NT2/D1 (cell line): ENCODE data around the gene GNAZ.
"Not testable (repeated sequence)": the region's sequence is repeated elsewhere in the genome, so short reads cannot be mapped to it uniquely, and the experiment has no call there.

ENCODE experiments used
- DNase-seq: peaks from one replicate; pipeline ENCODE4 v3.0.0-alpha.2; 2011; ENCODE audit warnings: low read depth, low spot score
- H3K27me3 ChIP-seq: 2 replicates; pipeline ENCODE4 v1.6.0; 2011; ENCODE audit warnings: mild to moderate bottlenecking; ENCODE audit not compliant: insufficient read length, insufficient read depth
- H3K36me3 ChIP-seq: 2 replicates; pipeline ENCODE4 v1.6.1; 2011; ENCODE audit warnings: mild to moderate bottlenecking, low read length, mixed read lengths; ENCODE audit not compliant: insufficient read depth, insufficient read length
- H3K4me1 ChIP-seq: 2 replicates; pipeline ENCODE4 v1.5.1; 2011; ENCODE audit not compliant: insufficient read depth, insufficient read length
- H3K4me3 ChIP-seq: 2 replicates; pipeline ENCODE4 v1.5.1; 2011; ENCODE audit warnings: low read depth; ENCODE audit not compliant: insufficient read length
- H3K9ac ChIP-seq: 2 replicates; pipeline ENCODE4 v1.6.0; 2011; ENCODE audit warnings: low read depth; ENCODE audit not compliant: insufficient read length
- H3K9me3 ChIP-seq: 2 replicates; pipeline ENCODE4 v1.5.1; 2011; ENCODE audit warnings: mild to moderate bottlenecking, low read length; ENCODE audit not compliant: insufficient read depth
- SUZ12 ChIP-seq: IDR thresholded peaks from 2 replicates; pipeline ENCODE4 v1.6.1; 2011; ENCODE audit not compliant: insufficient read length, insufficient read depth; ENCODE audit errors: extremely low read depth
- YY1 ChIP-seq: IDR thresholded peaks from 2 replicates; pipeline ENCODE4 v1.6.1; 2011; ENCODE audit not compliant: insufficient read length, insufficient read depth
- ZNF274 ChIP-seq: IDR thresholded peaks from 2 replicates; pipeline ENCODE4 v1.6.1; 2011; ENCODE audit warnings: mild to moderate bottlenecking, low read depth, low read length

The GNAZ gene

GRCh38 chr22:23127788-23128187 is 57.5 kb downstream of the GNAZ start:
- no peak overlapping the region for H3K9ac ChIP-seq
- H3K9me3 ChIP-seq, result no peaks in the 10 kb centered on the region
- peaks cover 17% of the 10 kb centered on the region for H3K27me3 ChIP-seq
- TF ChIP-seq YY1, result no peak
- no peak for TF ChIP-seq SUZ12
- DNase-seq, result no peak
- H3K4me1 ChIP-seq, result peaks cover 4% of the 10 kb centered on the region
- H3K4me3 ChIP-seq, result no peak overlapping the region
- no peaks in the 10 kb centered on the region for H3K36me3 ChIP-seq

GRCh38 chr22:23128269-23129108 is 58.2 kb downstream of the GNAZ start:
- Histone ChIP-seq H3K9me3 (no peaks in the 10 kb centered on the region), H3K4me1 (peaks cover 4% of the 10 kb centered on the region), H3K36me3 (no peaks in the 10 kb centered on the region), H3K9ac (no peak overlapping the region), H3K4me3 (no peak overlapping the region), H3K27me3 (peaks cover 16% of the 10 kb centered on the region)
- TF ChIP-seq ZNF274 (no peak), YY1 (no peak), SUZ12 (no peak)
- DNase-seq, result peak; percentile 55

GRCh38 chr22:23129149-23129548 is 58.8 kb downstream of the GNAZ start:
- no peaks in the 10 kb centered on the region for H3K36me3 ChIP-seq
- H3K9me3 ChIP-seq, result no peaks in the 10 kb centered on the region
- DNase-seq, result no peak
- peaks cover 4% of the 10 kb centered on the region for H3K4me1 ChIP-seq
- peaks cover 14% of the 10 kb centered on the region for H3K27me3 ChIP-seq
- no peak overlapping the region for H3K4me3 ChIP-seq
- no peak overlapping the region for H3K9ac ChIP-seq
- TF ChIP-seq ZNF274 (no peak), SUZ12 (no peak), YY1 (no peak)

- Histone ChIP-seq H3K4me1 (peaks cover 4% of the 10 kb centered on the region), H3K9ac (no peak overlapping the region), H3K36me3 (no peaks in the 10 kb centered on the region), H3K4me3 (no peak overlapping the region), H3K9me3 (no peaks in the 10 kb centered on the region), H3K27me3 (peaks cover 14% of the 10 kb centered on the region)
- no peak for TF ChIP-seq YY1
- no peak for TF ChIP-seq ZNF274
- no peak for TF ChIP-seq SUZ12
- no peak for DNase-seq
Observed at GRCh38 chr22:23130697-23131096, 60.4 kb downstream of the GNAZ start.

GRCh38 chr22:23131931-23132330 is 61.6 kb downstream of the GNAZ start:
- Histone ChIP-seq H3K9me3 (no peaks in the 10 kb centered on the region), H3K36me3 (no peaks in the 10 kb centered on the region), H3K4me3 (no peak overlapping the region), H3K27me3 (peaks cover 9% of the 10 kb centered on the region), H3K9ac (no peak overlapping the region), H3K4me1 (peaks cover 4% of the 10 kb centered on the region)
- TF ChIP-seq YY1 (no peak), ZNF274 (no peak), SUZ12 (no peak)
- no peak for DNase-seq

DNA sequence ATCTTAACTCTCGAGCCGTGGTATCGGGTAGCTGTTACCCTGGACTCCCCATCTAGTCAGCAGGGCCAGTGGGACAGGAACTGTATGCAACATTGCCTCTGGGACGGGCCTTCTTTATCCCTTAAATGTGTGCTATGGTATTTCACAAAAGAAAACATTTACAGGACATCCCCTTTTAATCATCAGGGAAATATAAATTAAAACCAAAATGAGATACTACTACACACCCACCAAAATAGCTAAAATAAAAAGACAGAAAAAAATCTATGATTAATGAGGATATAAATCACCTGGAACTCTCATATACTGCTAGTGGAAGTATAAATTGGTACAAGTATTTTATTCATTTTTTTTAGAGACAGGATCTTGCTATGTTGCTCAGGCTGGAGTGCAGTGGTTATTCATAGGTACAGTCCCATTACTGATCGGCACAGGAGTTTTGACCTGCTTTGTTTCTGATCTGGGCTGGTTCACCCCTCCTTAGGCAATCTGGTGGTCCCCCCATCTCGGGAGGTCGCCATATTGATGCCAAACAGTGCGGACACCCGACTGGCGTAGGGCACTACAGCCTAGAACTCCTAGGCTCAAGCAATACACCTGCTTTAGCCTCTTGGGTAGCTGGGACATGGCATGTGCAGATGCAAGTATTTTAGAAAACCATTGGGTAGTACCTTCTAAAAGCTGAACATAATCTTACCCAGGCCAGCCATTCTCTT is 62.2 kb downstream of the GNAZ start:
- peaks cover 6% of the 10 kb centered on the region for H3K27me3 ChIP-seq
- H3K9me3 ChIP-seq, result no peaks in the 10 kb centered on the region
- H3K36me3 ChIP-seq, result no peaks in the 10 kb centered on the region
- DNase-seq, result no peak
- no peak overlapping the region for H3K4me3 ChIP-seq
- TF ChIP-seq ZNF274, result no peak
- no peak for TF ChIP-seq YY1
- H3K4me1 ChIP-seq, result peaks cover 4% of the 10 kb centered on the region
- no peak overlapping the region for H3K9ac ChIP-seq

GRCh38 chr22:23133922-23134321 is 63.6 kb downstream of the GNAZ start:
- TF ChIP-seq YY1 (no peak), ZNF274 (no peak), SUZ12 (no peak)
- Histone ChIP-seq H3K27me3 (peaks cover 6% of the 10 kb centered on the region), H3K9me3 (no peaks in the 10 kb centered on the region), H3K9ac (no peak overlapping the region), H3K4me3 (no peak overlapping the region), H3K4me1 (peaks cover 4% of the 10 kb centered on the region), H3K36me3 (no peaks in the 10 kb centered on the region)
- no peak for DNase-seq

DNA sequence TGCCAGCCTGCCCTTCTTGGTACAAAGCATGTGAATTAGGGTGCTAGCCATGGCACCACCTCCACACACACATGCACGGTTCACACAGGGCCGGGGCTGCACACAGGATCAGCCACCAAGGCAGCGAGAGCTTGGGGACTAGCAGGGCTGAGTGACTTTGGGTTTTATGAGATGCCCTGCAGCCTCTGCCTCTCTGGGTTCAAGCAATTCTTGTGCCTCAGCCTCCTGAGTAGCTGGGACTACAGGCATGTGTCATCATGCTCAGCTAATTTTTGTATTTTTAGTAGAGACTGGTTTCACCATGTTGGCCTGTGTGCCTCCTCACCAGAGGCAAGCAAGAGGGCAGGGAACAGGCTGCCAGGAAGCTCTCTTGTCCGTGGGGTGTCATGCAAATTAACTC is 66.7 kb downstream of the GNAZ start:
- H3K4me3 ChIP-seq, H3K9me3 ChIP-seq, H3K36me3 ChIP-seq, H3K4me1 ChIP-seq, H3K27me3 ChIP-seq, H3K9ac ChIP-seq, DNase-seq: not testable (repeated sequence)
